H4 (cell line): ENCODE data around the gene WDR82. TPM values are rescaled to one million over a fixed set of nuclear protein-coding genes. Genes with fewer than 3 reads are reported as not detected.

Experiments used
- DNase-seq: peaks from one replicate; pipeline ENCODE4 v3.0.0-alpha.2; 2015; ENCODE audit warnings: low spot score
- total RNA-seq: library from RNA; depleted of rRNA; stranded (reverse); fragments of >200 nt; shearing (Covaris generic); gene quantifications from 2 replicates; pipeline ENCODE4 v1.2.3, GENCODE V29; 2014

The WDR82 gene
- total RNA-seq, 1 experiment from 2014 or later = 33.7 TPM

GRCh38 chr3:52308308-52308707 is 29.9 kb upstream of the WDR82 start:
- no peak for DNase-seq

GRCh38 chr3:52306978-52307377 is 28.5 kb upstream of the WDR82 start:
- no peak for DNase-seq

- no peak for DNase-seq
These were observed 27.5 kb upstream of the WDR82 start for GRCh38 chr3:52305926-52306325.

GRCh38 chr3:52303811-52304210 is 25.4 kb upstream of the WDR82 start:
- DNase-seq = no peak

DNA sequence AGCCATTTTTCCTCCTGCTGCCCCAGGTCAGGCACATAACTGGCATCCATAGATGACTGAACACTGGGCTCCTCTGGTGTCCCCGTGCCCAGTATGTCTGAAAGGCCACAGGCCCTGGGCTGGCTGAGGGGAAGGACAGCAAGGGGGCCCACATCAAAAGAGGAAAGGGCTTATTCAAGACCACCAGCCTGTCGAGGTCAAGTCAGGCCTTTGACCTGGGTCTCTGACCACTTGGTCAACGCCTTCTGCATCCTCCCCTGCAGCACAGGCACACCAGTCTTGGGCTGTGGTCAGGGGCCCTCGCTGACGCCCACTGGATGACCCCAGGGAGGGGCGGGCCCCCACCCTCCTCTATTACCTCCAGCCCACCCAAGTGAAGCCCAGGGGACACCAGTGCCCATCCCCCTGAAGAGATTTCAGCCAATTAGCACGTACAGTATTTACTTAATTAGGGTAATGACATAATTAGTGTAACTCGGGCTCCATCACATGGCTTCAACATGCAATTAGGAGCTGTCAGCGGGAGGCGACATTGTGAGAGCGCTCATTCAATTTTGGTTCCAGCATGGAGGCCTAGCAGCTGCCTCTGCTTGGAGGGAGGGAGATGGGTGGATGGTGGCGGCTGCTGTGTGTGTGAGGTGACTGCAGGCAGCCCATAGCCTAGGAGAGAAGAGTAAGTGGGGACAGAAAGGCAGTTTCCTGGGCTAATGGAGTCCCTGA is 24.1 kb upstream of the WDR82 start:
- DNase-seq = no peak

GRCh38 chr3:52299879-52300611 is 21.6 kb upstream of the WDR82 start:
- DNase-seq = peak; percentile 8

DNA sequence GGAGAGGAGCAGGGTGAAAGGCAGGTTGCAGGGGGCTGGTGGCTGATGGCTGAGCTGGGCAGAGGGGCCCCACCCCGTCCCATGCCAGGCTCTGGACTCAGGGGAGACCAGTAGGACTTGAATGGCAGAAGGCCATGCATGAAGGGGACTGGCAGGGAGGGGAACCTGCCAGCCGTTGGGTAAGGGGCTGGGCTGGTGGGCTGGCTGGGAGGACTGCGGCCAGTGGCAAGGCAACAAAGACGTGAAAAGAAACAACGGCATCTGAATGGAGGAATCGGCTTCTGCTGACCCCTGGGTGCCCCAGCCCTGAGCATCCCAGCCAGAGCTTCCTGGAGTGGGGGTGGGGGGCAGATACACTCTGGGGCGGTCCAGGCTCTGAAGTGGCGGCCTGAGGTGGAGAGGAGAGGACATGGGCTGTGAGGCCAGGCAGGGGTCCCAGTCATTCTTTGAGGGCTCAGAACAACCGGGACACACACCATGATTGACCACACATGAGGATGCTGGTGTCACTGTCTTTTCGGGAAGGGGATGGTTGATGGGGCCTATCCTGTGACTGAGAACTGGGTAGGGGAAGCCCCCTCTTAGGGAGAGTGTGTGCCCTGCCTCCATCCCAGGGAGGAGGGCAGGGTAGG is 20.9 kb upstream of the WDR82 start:
- no peak for DNase-seq

- DNase-seq = no peak
These were observed 20.0 kb upstream of the WDR82 start for GRCh38 chr3:52298149-52299098.

DNA sequence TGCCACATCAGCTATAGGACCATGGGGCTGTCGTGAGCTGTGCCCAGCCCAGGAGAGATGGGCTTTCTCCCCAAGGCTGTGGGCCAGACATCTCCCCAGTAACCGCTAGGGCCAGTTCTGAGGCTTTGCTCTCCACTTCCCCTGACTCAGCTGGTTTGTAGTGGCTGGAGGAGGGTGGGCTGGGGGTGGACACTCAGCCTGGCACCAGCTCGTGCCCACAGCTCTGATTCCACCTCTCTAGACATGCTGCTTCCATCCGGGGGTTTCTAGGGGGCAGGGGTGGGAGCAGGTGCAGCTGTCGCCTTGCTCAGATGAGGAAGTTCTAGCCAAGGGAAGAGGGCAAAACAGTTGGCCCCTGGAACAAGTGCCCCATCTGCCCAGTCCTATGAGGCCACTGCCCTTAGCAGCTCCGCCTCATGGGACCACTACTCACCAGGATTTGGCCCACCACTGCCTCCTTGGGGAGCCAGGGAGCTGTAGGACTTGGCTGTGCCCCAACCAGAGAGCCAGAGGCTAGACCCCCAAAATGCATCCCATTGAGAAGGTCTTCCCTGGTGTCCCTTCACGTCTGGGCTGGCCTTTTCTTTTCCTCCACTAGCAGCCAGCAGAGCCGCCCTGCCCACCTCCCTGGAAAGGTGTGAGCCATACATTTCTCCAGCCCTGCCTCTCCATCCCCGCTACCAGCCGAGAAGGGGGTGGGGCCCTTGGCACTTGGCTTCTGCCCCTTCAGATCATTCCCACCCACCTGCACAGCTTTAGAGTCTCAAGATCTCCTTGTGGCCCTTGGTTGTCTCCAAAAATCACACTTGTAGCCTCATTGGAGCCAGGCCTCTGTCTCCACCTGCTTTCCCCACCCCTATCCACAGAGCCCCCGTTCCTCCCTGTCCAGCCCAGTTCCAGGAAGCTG is 19.0 kb upstream of the WDR82 start:
- no peak for DNase-seq

DNA sequence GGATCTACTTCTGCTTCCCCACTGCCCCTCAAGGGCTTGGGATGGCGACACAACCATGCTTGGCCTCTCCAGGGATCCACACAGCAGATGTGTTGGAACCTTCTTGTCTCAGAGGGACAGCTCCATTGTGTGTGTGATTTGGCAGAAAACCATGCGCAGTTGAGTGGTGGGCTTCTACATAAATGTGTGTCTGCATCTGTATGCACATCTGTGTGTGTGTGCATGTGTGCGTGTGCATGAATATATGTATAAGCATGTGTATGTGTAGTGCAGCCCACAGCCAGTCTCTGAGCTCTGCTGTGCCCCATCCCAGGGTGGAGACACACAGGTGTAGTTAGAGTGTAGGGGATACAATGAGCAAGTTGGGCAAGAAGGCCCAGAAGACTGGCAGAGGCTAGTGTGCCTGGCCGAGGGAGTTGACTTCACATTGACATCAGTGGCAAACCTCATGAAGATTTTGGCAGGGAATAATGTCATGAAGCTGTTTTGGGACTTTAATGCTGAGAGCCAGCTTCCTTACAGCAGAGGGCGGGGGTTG is 17.3 kb upstream of the WDR82 start:
- no peak for DNase-seq

DNA sequence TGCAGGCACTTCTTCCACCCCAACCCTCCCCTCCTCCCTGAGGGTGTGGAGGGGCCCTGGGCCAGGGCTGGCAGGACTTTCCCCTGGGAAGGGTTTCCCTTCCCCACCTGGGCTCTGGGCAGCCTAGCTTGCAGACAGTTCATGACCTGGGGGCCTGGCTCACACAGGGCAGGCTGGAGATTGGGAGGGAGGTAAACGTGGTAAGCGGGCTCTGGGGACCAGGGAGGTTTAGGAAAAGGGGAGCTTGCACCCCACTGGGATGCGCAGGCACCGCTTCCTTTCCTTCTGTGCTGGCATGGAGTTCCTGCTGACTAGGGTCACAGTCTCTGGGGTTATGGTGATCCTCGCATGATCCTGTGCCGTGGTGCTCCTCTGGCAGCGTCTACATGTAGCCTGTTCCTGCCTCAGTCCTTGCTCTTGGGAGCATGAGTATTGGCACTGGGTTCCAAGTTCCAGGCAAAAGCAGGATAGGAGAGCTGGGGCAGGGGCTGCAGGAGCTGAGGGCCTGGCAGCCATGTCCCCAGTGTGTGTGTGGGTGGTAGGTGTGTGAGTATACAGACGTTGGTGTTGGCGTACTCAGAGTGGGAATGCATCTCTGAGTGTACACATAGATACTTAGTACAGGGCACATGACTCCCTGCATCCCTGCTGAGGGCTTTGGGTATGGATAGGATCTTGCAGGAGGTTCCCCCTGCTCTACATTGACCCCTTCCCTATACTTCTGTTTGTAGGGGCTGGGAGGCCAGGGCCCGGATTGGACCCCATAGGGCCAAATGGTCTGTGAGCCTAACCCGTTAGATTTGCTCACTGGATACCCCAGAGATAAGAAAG is 16.1 kb upstream of the WDR82 start:
- no peak for DNase-seq

- no peak for DNase-seq
These were observed 15.3 kb upstream of the WDR82 start for GRCh38 chr3:52293491-52294319.

- no peak for DNase-seq
These were observed 14.0 kb upstream of the WDR82 start for GRCh38 chr3:52292247-52293065.

- no peak for DNase-seq
These were observed 13.2 kb upstream of the WDR82 start for GRCh38 chr3:52291508-52292181.

GRCh38 chr3:52290596-52291507 is 12.4 kb upstream of the WDR82 start:
- DNase-seq = no peak
